ENCODE results near the gene SH3GL1.

Gene SH3GL1

DNA sequence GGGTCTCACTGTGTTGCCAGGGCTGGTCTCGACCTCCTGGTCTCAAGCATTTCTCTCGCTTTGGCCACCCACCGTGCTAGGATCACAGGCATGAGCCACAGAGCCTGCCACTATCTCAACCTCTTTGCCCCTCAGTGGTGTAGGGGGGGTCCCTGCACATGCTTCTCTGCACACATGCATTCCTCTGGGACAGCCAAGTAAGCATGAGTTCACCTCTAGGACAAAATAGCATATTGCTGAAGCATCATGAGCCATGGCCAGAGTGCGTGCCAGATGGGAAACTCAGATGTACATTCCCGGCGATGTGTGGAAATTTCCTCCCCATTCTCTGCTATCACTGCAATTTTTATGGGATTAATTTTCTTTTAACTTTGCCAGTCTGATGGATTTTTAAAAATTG is 25.2 kb upstream of the SH3GL1 start:
- H3K4me3 ChIP-seq (ENCODE audit: low read depth, low read length), result no peak overlapping the region
- no peak for DNase-seq (ENCODE audit: low read depth)
- TF ChIP-seq, protein P1, sequence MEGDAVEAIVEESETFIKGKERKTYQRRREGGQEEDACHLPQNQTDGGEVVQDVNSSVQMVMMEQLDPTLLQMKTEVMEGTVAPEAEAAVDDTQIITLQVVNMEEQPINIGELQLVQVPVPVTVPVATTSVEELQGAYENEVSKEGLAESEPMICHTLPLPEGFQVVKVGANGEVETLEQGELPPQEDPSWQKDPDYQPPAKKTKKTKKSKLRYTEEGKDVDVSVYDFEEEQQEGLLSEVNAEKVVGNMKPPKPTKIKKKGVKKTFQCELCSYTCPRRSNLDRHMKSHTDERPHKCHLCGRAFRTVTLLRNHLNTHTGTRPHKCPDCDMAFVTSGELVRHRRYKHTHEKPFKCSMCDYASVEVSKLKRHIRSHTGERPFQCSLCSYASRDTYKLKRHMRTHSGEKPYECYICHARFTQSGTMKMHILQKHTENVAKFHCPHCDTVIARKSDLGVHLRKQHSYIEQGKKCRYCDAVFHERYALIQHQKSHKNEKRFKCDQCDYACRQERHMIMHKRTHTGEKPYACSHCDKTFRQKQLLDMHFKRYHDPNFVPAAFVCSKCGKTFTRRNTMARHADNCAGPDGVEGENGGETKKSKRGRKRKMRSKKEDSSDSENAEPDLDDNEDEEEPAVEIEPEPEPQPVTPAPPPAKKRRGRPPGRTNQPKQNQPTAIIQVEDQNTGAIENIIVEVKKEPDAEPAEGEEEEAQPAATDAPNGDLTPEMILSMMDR (IDR thresholded peaks at IDR 0.05; ENCODE audit: insufficient read depth, low read depth, low read length, missing control alignments), result no peak

DNA sequence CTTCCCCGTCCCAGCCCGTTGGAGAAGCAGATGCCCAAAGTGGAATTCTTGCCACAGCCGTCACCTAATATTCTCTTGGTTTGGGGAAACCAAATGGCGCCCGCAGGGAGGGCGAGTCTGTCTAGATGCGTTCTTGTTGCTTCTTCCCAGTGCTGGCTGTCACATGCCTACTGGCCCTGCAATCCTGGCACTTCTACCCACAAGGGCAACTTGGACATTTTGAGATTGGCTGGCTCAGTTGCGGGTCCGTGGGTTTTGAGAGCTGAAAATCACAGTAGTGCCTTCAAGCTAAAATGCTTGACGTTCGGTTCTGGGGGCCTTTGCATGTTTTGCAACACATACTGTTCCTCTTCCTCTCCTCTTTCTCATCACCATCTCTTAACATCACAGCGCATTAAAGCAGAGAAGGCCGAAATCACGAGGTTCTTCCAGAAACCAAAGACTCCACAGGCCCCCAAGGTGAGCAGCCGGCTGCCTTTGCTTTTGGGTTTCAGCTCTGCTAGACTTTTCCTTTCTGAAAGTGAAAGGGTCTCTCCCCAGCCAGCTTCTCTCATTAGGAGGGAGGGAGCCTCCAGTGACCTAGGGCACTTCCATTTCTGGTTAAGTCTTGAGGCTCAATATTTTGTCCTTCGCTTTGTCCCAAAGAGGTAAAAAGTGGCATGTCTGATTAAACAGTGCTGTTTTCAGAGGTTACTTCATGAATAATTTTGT is 23.2 kb upstream of the SH3GL1 start:
- no peak for DNase-seq (ENCODE audit: low read depth)
- no peak overlapping the region for H3K4me3 ChIP-seq (ENCODE audit: low read depth, low read length)
- TF ChIP-seq, protein P1 (IDR thresholded peaks at IDR 0.05; ENCODE audit: insufficient read depth, low read depth, low read length, missing control alignments), result no peak

DNA sequence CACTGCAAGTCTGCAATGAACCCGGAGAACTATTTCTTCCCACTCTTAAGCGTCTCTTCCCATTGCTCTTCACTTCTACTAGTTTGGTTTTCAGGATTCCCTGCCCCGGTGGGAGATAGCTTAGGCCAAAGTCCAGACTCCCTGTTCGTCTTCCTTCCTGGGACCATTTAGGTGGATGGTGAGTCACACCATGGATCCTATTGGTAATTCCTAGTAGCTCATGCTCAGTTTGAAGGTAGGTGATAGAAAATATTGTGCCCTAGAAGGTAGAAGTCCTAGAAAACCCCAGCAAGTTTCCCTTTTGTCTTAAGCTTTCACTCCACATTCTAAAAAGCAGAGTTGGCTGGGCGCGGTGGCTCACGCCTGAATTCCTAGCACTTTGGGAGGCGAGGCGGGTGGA is 15.9 kb upstream of the SH3GL1 start:
- DNase-seq (ENCODE audit: low read depth), result no peak

DNA sequence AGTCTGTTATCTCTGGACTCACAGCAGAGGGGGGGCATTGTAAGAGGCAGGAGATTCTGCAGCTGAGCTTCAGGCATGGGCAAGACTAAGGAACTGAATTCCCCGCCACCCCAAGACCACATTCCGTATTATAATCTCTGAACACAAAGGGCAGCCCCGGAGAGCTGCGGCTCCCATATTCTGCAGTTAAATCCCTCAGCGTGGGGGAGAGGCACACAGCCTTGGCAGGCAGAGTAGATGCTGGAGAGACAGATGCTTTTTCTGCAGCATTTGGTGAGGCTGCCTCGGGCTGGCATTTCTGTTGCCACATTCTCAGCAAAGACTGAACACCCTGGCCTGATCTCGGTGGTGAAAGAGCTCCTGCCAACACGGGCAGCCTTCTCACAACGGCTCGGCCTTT is 15.0 kb upstream of the SH3GL1 start:
- TF ChIP-seq, protein P1 (IDR thresholded peaks at IDR 0.05; ENCODE audit: insufficient read depth, low read depth, low read length, missing control alignments), result no peak
- DNase-seq (ENCODE audit: low read depth), result no peak
- no peak overlapping the region for H3K4me3 ChIP-seq (ENCODE audit: low read depth, low read length)

More for the DNA sequence above, 15.9 kb upstream of the SH3GL1 start:
- H3K4me3 ChIP-seq (ENCODE audit: low read depth, low read length), result no peak overlapping the region
- TF ChIP-seq, protein P1 (IDR thresholded peaks at IDR 0.05; ENCODE audit: insufficient read depth, low read depth, low read length, missing control alignments), result no peak

- no peak for DNase-seq (ENCODE audit: low read depth)
- TF ChIP-seq, protein P1 (IDR thresholded peaks at IDR 0.05; ENCODE audit: insufficient read depth, low read depth, low read length, missing control alignments), result no peak
- H3K4me3 ChIP-seq (ENCODE audit: low read depth, low read length), result no peak overlapping the region
These were observed 14.5 kb upstream of the SH3GL1 start for GRCh38 chr19:4414800-4415321.

GRCh38 chr19:4414144-4414799 is 13.9 kb upstream of the SH3GL1 start:
- TF ChIP-seq, protein P1 (IDR thresholded peaks at IDR 0.05; ENCODE audit: insufficient read depth, low read depth, low read length, missing control alignments), result no peak

More at GRCh38 chr19:4414144-4414799, 13.9 kb upstream of the SH3GL1 start:
- H3K4me3 ChIP-seq (ENCODE audit: low read depth, low read length), result no peak overlapping the region
- DNase-seq (ENCODE audit: low read depth), result no peak

Data from GM12865 (cell line).